Stimulated activated naive CD8-positive, alpha-beta T cell treated with anti-CD3 and anti-CD28 coated beads, Interleukin-15, Interleukin-2, amounts not matched to agents 100 ng/mL and 50 ng/mL, for 24 hours (primary cell): ENCODE results near the gene KRTAP2-2.

Experiments
- H3K27ac Mint-ChIP-seq: one replicate; pipeline ENCODE4 v1.8.0; 2021; ENCODE audit warnings: mild to moderate bottlenecking, mixed read lengths
- H3K27me3 Mint-ChIP-seq: one replicate; pipeline ENCODE4 v1.8.0; 2021; ENCODE audit warnings: mixed read lengths
- H3K36me3 Mint-ChIP-seq: one replicate; pipeline ENCODE4 v1.8.0; 2021; ENCODE audit warnings: low read depth, mixed read lengths
- H3K4me1 Mint-ChIP-seq: one replicate; pipeline ENCODE4 v1.8.0; 2021; ENCODE audit warnings: low read depth, mixed read lengths
- H3K4me3 Mint-ChIP-seq: one replicate; pipeline ENCODE4 v1.8.0; 2021; ENCODE audit warnings: mild to moderate bottlenecking, mixed read lengths
- H3K9me3 Mint-ChIP-seq: one replicate; pipeline ENCODE4 v1.8.0; 2021; ENCODE audit warnings: mixed read lengths

The KRTAP2-2 gene

GRCh38 chr17:41016578-41017215, 38.3 kb downstream of the KRTAP2-2 start:
- Mint-ChIP-seq H3K9me3 (no peaks in the 10 kb centered on the region), H3K4me1 (no peaks in the 10 kb centered on the region), H3K27me3 (peaks cover 6% of the 10 kb centered on the region), H3K36me3 (no peaks in the 10 kb centered on the region), H3K4me3 (no peak overlapping the region), H3K27ac (no peak overlapping the region)

- H3K4me1 Mint-ChIP-seq, result no peaks in the 10 kb centered on the region
- H3K4me3 Mint-ChIP-seq, result no peak overlapping the region
- H3K36me3 Mint-ChIP-seq, result no peaks in the 10 kb centered on the region
- H3K9me3 Mint-ChIP-seq, result no peaks in the 10 kb centered on the region
- H3K27ac Mint-ChIP-seq, result no peak overlapping the region
- peaks cover 6% of the 10 kb centered on the region for H3K27me3 Mint-ChIP-seq
Observed at GRCh38 chr17:41015454-41015853, 39.6 kb downstream of the KRTAP2-2 start.

DNA sequence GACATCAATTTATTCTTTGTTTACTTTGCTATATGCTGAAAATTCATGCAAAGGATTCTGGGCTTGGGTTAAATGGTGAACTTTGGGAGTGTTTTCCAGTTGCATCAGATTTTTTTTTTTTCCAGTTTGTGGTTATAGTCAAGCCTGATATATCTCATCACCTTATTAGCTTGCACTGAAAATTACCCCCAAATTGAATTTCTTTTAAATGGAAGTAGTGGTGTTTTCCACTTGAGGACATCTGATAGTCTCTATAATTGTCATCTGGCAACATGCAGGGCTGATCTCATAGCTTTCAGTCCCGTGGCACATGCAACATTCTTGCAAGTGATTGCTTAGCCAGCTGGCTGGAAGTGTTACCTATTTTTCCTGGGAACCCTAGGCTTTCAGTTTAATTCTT, 41.4 kb downstream of the KRTAP2-2 start:
- H3K4me3 Mint-ChIP-seq, result no peak overlapping the region
- H3K27ac Mint-ChIP-seq, result no peak overlapping the region
- no peaks in the 10 kb centered on the region for H3K36me3 Mint-ChIP-seq
- H3K4me1 Mint-ChIP-seq, result no peaks in the 10 kb centered on the region
- peaks cover 6% of the 10 kb centered on the region for H3K27me3 Mint-ChIP-seq
- H3K9me3 Mint-ChIP-seq, result no peaks in the 10 kb centered on the region

DNA sequence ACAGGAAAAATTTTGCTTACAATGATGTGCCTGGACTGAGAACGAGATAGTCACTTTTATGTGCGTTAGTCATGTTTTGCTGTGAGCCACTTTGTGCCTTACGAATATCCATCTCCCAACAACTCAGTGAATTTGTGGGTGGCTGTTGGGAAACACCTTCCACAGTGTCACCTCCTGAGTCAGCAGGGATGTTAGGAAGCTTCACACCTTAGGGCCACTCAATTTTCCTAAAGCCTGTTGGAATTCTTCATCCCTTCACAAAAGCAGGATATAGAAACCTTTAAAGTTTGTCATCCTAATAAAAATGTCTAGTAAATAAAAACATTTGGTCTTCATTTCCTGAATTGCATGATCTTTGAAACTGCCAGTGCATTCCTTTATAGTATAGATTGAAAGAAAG, 41.8 kb downstream of the KRTAP2-2 start:
- Mint-ChIP-seq H3K27ac (no peak overlapping the region), H3K27me3 (peaks cover 6% of the 10 kb centered on the region), H3K4me3 (no peak overlapping the region), H3K9me3 (no peaks in the 10 kb centered on the region), H3K4me1 (no peaks in the 10 kb centered on the region), H3K36me3 (no peaks in the 10 kb centered on the region)

- peaks cover 6% of the 10 kb centered on the region for H3K27me3 Mint-ChIP-seq
Observed at GRCh38 chr17:41012326-41013120, 42.5 kb downstream of the KRTAP2-2 start.

GRCh38 chr17:41010441-41010840, 44.6 kb downstream of the KRTAP2-2 start:
- Mint-ChIP-seq H3K27me3 (peaks cover 1% of the 10 kb centered on the region), H3K4me1 (no peaks in the 10 kb centered on the region), H3K36me3 (no peaks in the 10 kb centered on the region), H3K9me3 (no peaks in the 10 kb centered on the region), H3K27ac (no peak overlapping the region), H3K4me3 (no peak overlapping the region)

More at GRCh38 chr17:41012326-41013120, 42.5 kb downstream of the KRTAP2-2 start:
- no peaks in the 10 kb centered on the region for H3K9me3 Mint-ChIP-seq
- H3K4me3 Mint-ChIP-seq, result no peak overlapping the region
- no peak overlapping the region for H3K27ac Mint-ChIP-seq
- no peaks in the 10 kb centered on the region for H3K36me3 Mint-ChIP-seq
- no peaks in the 10 kb centered on the region for H3K4me1 Mint-ChIP-seq

- no peaks in the 10 kb centered on the region for H3K36me3 Mint-ChIP-seq
- H3K9me3 Mint-ChIP-seq, result no peaks in the 10 kb centered on the region
- no peaks in the 10 kb centered on the region for H3K4me1 Mint-ChIP-seq
- no peak overlapping the region for H3K4me3 Mint-ChIP-seq
- H3K27me3 Mint-ChIP-seq, result no peaks in the 10 kb centered on the region
- no peak overlapping the region for H3K27ac Mint-ChIP-seq
Observed at GRCh38 chr17:41009936-41010335, 45.1 kb downstream of the KRTAP2-2 start.

DNA sequence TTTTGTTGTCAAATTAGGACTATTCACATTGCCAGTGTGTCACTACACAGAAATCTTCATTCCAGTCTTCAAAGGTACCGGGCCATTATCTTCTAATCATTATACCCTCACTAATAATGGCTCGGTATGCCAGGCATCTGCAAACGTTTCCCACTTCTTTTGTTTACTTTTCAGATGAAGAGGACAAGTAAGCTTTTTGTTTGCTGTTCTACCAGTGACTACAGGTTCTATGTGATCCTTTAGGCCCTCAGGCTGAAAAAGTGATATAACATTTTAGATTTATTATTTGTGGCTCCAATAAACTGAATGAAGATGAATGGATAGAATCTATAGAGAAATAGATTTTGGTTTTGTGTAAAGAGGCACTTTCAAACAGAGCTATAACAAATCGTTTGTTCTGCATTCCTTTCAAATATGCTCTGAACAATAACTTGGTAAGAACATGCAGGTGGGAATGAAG, 45.7 kb downstream of the KRTAP2-2 start:
- no peaks in the 10 kb centered on the region for H3K4me1 Mint-ChIP-seq
- H3K4me3 Mint-ChIP-seq, result no peak overlapping the region
- no peaks in the 10 kb centered on the region for H3K27me3 Mint-ChIP-seq
- no peaks in the 10 kb centered on the region for H3K9me3 Mint-ChIP-seq
- no peaks in the 10 kb centered on the region for H3K36me3 Mint-ChIP-seq
- no peak overlapping the region for H3K27ac Mint-ChIP-seq

DNA sequence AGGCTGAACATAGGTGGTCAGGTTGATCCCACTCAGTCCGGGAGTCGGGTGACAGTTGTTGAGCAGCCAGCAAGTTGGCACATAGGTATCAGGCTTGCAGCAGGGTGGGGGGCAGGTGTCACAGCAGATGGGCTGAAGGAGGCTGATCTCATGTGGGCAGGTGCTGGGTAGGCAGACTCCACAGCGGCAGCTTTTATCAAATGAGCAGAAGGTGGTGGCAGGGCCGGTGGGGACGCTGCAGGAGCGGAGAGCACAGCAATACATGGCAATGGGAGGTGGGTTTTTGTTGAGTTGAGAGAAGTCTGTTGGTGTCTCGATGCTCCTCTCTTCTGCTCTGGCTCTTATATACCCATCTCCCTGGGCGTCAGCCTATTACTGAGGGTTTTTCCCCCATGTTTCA, 46.2 kb downstream of the KRTAP2-2 start, which contains the start of gene KRTAP3-1:
KRTAP3-1 (minus strand) TSS at position 318 of the 400 bp plus-strand sequence; CDS start at position 264, 54 bp downstream.
- Mint-ChIP-seq H3K27me3 (peaks cover 4% of the 10 kb centered on the region), H3K4me3 (no peak within 1 kb of the TSS), H3K9me3 (no peaks in the 10 kb centered on the region), H3K36me3 (no peaks in the 10 kb centered on the region), H3K27ac (no peak within 1 kb of the TSS), H3K4me1 (no peaks in the 10 kb centered on the region)
